Mucosa of descending colon (tissue), 3 donors: Measurements from ENCODE around the gene MAG. TPM values are rescaled to one million over a fixed set of nuclear protein-coding genes. Genes with fewer than 3 reads are reported as not detected.

Experiments
- ATAC-seq: fragments of 200-7000 bp; cut with Tn5 transposase; one replicate; pipeline ENCODE4 v1.9.1; 2020; ENCODE audit warnings: mild to moderate bottlenecking, moderate library complexity
- DNase-seq, 3 donors: peaks; one replicate each; pipeline ENCODE4 v3.0.0-alpha.2; 2020
- H3K36me3 ChIP-seq: fragments of 200-600 bp; one replicate; pipeline ENCODE4 v1.8.0; 2021; ENCODE audit warnings: low read depth, mild to moderate bottlenecking
- H3K4me1 ChIP-seq: fragments of 200-600 bp; one replicate; pipeline ENCODE4 v1.8.0; 2021; ENCODE audit warnings: low read depth, mild to moderate bottlenecking
- H3K4me3 ChIP-seq: fragments of 200-600 bp; one replicate; pipeline ENCODE4 v1.8.0; 2021; ENCODE audit warnings: mild to moderate bottlenecking
- H3K9me3 ChIP-seq: fragments of 200-600 bp; one replicate; pipeline ENCODE4 v1.8.0; 2021; ENCODE audit warnings: mild to moderate bottlenecking
- intact Hi-C, 2 donors: fragments of 100-400 bp; cut with DNase I in 1 of 2; cut with micrococcal nuclease in 1 of 2; formaldehyde crosslinking; loops; one replicate each; pipeline versions ENCODE4 v1.11.0 to v1.11.1; 2022; cut with DNase I, micrococcal nuclease
- total RNA-seq, 3 donors: library from RNA; stranded (reverse); fragmentation: NEBNext Ultra II Directional in 2 of 3; extraction: Animal tissue kit (Norgen Biotek cat#: 25700) in 2 of 3; gene quantifications; one replicate each; pipeline versions ENCODE4 v1.2.1 to v1.2.4, GENCODE V29; 2021 to 2023
- TF ChIP-seq, protein P1 (sequence below): fragments of 200-600 bp; IDR thresholded peaks from one replicate; pipeline ENCODE4 v1.8.0; 2022; ENCODE audit warnings: antibody characterized with exemption, mild to moderate bottlenecking
- donor health status: DM: no; HTN: no; CAD: no; lungs with moderate emphysema.
- donor health status: DM: no; HTN: no; CAD: no.
- donor health status: DM: no; HTN: yes; CAD: no.

The MAG gene
- total RNA-seq, 3 donors from 2014 or later: 0.80 TPM; not detected in 2

DNA sequence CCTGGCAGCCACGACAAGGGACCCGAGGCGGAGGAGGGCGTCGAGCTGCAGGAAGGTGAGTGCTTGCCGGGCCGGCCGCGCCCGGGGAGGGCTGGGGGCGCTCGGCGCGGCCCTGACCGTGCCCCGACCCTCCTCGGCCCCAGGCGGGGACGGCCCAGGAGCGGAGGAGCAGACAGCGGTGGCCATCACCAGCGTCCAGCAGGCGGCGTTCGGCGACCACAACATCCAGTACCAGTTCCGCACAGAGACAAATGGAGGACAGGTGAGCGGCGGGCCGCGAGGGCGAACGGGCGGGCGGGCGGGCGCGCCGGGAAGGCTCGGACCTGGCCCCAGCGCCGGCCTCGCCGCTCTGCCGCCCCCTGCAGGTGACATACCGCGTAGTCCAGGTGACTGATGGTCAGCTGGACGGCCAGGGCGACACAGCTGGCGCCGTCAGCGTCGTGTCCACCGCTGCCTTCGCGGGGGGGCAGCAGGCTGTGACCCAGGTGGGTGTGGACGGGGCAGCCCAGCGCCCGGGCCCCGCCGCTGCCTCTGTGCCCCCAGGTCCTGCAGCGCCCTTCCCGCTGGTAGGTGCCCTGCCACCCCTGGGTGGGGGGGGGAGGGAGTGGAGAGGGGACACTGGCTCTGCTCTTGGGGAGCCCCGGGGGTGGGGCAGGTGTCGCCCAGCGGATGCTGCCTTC is 22.4 kb upstream of the MAG start:
- H3K36me3 ChIP-seq: peaks cover 5% of the 10 kb centered on the region
- peak overlapping the region; percentile 63 for H3K4me3 ChIP-seq
- intact Hi-C loops: no loop called here
- TF ChIP-seq, protein P1, sequence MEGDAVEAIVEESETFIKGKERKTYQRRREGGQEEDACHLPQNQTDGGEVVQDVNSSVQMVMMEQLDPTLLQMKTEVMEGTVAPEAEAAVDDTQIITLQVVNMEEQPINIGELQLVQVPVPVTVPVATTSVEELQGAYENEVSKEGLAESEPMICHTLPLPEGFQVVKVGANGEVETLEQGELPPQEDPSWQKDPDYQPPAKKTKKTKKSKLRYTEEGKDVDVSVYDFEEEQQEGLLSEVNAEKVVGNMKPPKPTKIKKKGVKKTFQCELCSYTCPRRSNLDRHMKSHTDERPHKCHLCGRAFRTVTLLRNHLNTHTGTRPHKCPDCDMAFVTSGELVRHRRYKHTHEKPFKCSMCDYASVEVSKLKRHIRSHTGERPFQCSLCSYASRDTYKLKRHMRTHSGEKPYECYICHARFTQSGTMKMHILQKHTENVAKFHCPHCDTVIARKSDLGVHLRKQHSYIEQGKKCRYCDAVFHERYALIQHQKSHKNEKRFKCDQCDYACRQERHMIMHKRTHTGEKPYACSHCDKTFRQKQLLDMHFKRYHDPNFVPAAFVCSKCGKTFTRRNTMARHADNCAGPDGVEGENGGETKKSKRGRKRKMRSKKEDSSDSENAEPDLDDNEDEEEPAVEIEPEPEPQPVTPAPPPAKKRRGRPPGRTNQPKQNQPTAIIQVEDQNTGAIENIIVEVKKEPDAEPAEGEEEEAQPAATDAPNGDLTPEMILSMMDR: peak; percentile 89
- peak; percentile 69 for ATAC-seq
- H3K9me3 ChIP-seq: no peaks in the 10 kb centered on the region
- peaks cover 18% of the 10 kb centered on the region for H3K4me1 ChIP-seq
- DNase-seq: peak; percentile 93 to 94 (median 94)

DNA sequence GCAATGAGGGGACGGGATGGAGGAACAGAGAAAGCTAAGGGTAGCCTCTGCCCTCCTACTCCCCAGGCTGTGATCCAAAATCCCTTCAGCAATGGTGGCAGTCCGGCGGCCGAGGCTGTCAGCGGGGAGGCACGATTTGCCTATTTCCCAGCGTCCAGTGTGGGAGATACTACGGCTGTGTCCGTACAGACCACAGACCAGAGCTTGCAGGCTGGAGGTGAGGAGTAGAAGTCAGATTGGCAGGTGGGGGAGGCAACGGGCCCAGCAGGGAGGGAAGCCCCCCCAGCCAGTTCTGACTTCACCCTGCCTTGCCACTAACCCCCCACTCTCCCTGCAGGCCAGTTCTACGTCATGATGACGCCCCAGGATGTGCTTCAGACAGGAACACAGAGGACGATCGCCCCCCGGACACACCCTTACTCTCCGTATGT is 21.6 kb upstream of the MAG start:
- ATAC-seq (no peak), DNase-seq (peak in 1 of 3 donors; percentile 55)
- peaks cover 5% of the 10 kb centered on the region for H3K36me3 ChIP-seq
- intact Hi-C loops: no loop called here
- H3K4me3 ChIP-seq: no peak overlapping the region
- TF ChIP-seq, protein P1: no peak
- peaks cover 15% of the 10 kb centered on the region for H3K4me1 ChIP-seq
- no peaks in the 10 kb centered on the region for H3K9me3 ChIP-seq

DNA sequence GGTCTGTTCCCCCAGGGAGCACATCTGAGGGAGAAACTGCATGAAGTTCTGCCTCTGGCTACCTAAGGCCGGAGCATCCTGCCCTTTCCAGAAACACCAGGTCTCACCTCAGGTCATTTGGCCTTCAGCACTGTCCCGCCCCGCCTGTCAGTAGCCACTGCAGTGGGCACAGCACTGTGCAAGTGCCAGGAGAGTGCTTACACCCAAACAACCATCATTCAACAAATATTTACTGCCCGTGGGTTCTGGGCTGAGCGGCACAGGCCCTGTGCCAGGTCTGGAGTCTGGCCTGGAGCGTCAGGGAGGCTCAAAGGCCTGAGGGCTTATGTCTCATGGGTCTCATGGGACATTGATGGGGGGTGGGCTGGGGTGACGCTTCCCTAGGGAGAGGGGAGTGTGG is 20.4 kb upstream of the MAG start:
- Histone ChIP-seq H3K36me3 (peaks cover 5% of the 10 kb centered on the region), H3K4me1 (peaks cover 12% of the 10 kb centered on the region), H3K4me3 (no peak overlapping the region), H3K9me3 (no peaks in the 10 kb centered on the region)
- no peak for DNase-seq
- ATAC-seq: no peak
- TF ChIP-seq, protein P1: no peak
- intact Hi-C loops: no loop called here

DNA sequence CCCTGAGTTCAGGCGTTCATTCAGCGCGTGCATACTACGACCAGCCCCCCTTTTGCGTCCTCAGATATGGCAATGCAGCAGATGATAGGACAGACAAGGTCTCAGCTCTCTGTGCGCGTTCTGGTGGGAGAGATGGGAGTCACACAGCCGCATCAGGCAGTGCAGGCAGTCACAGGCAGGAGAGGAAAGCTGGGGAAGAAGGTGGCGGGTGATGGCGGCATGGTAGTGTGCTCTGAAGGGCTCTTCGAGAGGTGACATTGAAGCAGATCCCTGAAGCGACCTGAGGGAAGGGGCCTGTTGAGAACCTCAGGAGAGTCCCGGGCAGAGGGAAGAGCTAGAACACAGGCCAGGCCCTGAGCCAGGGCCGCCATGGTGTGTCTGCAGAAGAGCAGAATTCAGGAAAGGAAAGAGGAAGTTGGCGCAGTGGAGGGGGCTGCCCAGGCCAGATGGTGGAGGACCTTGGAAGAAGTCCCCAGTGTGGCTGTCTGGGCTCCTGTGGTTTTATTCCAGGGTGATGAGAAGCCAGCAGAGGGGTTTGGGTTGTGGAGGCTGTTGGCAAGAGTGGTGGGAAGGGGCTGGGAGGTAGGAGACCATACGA is 19.7 kb upstream of the MAG start:
- TF ChIP-seq, protein P1: no peak
- Histone ChIP-seq H3K36me3 (peaks cover 5% of the 10 kb centered on the region), H3K4me3 (no peak overlapping the region), H3K4me1 (peaks cover 7% of the 10 kb centered on the region), H3K9me3 (no peaks in the 10 kb centered on the region)
- DNase-seq (peak in 1 of 3 donors; percentile 57), ATAC-seq (no peak)
- intact Hi-C loops: no loop called here

DNA sequence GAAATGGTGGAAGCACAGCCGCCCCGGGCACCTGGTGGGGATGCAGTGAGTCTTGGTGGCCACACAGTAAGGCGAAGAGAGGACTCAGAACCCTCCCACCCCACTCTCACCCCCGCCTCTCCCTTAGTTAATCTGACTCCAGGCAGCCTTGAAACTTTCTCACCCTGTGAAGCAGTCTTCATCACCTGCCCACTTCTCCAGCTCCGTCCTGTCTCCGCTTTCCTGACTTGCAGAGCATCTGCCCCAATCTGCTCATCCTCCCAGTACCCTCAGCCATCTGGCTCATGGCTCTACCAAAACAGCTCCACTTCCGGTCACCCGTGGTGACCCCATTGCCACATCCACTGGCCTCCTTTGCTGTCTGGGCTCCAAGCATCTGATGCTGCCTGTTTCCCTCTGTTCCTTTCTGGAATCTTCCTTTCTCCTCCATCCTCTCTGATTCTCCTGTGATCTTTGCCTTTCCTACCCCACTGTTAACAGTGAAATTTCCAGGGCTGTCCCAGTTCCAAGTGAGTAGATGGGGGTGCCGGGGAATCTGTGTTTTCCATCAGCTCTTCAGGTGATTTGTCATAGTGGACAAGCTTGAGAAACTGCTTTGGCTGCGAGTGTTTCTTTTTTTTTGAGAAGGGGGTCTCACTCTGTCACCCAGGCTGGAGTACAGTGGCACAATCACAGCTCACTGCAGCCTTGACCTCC is 18.9 kb upstream of the MAG start:
- Histone ChIP-seq H3K4me3 (no peak overlapping the region), H3K9me3 (no peaks in the 10 kb centered on the region), H3K4me1 (peaks cover 7% of the 10 kb centered on the region), H3K36me3 (peaks cover 5% of the 10 kb centered on the region)
- DNase-seq (no peak), ATAC-seq (no peak)
- intact Hi-C loops: no loop called here
- TF ChIP-seq, protein P1: no peak
